Activated naive CD4-positive, alpha-beta T cell treated with anti-CD3 and anti-CD28 coated beads, Interleukin-2, amount 50 U/mL, for 72 hours (primary cell): Measurements from ENCODE around the gene SLC45A1. TPM values are rescaled to one million over a fixed set of nuclear protein-coding genes. Genes with fewer than 3 reads are reported as not detected.

ENCODE experiments used
- ATAC-seq, 2 donors: fragments of 150-1000 bp; cut with Tn5 transposase; 2 replicates each; pipeline ENCODE4 v1.10.0; 2021; ENCODE audit warnings: mild to moderate bottlenecking in 2 of 2, moderate library complexity in 2 of 2
- DNase-seq, 2 donors: peaks; one replicate each; pipeline ENCODE4 v3.0.0; 2021 to 2022; ENCODE audit warnings: low spot score in 2 of 2
- H3K27ac Mint-ChIP-seq, 2 donors: one replicate each; pipeline ENCODE4 v1.8.0; 2022; ENCODE audit warnings: mild to moderate bottlenecking in 2 of 2, mixed read lengths in 2 of 2
- H3K36me3 Mint-ChIP-seq, 2 donors: one replicate each; pipeline ENCODE4 v1.8.0; 2022; ENCODE audit warnings: mixed read lengths in 2 of 2
- H3K9me3 Mint-ChIP-seq, 2 donors: one replicate each; pipeline ENCODE4 v1.8.0; 2022; ENCODE audit warnings: mixed read lengths in 2 of 2
- total RNA-seq, 2 donors: library from RNA; stranded (reverse); gene quantifications; one replicate each; pipeline ENCODE4 v1.2.3, GENCODE V29; 2022

SLC45A1 gene
- total RNA-seq, 2 donors from 2014 or later, result 0.20 to 0.43 TPM

GRCh38 chr1:8302081-8302956 lies 15.6 kb upstream of the SLC45A1 start:
- H3K27ac Mint-ChIP-seq, result no peak overlapping the region
- DNase-seq, result no peak
- no peaks in the 10 kb centered on the region for H3K36me3 Mint-ChIP-seq
- ATAC-seq, result no peak
- H3K9me3 Mint-ChIP-seq, result no peaks in the 10 kb centered on the region

GRCh38 chr1:8303141-8303540 lies 14.8 kb upstream of the SLC45A1 start:
- H3K27ac Mint-ChIP-seq, result no peak overlapping the region
- no peaks in the 10 kb centered on the region for H3K9me3 Mint-ChIP-seq
- ATAC-seq (no peak), DNase-seq (no peak)
- H3K36me3 Mint-ChIP-seq, result no peaks in the 10 kb centered on the region

- Mint-ChIP-seq H3K27ac (no peak overlapping the region), H3K9me3 (no peaks in the 10 kb centered on the region), H3K36me3 (no peaks in the 10 kb centered on the region)
- DNase-seq (no peak), ATAC-seq (no peak)
These were observed 14.0 kb upstream of the SLC45A1 start for GRCh38 chr1:8303876-8304275.

GRCh38 chr1:8307628-8308027 lies 10.3 kb upstream of the SLC45A1 start:
- ATAC-seq (no peak), DNase-seq (no peak)
- H3K36me3 Mint-ChIP-seq, result no peaks in the 10 kb centered on the region
- H3K9me3 Mint-ChIP-seq, result no peaks in the 10 kb centered on the region
- no peak overlapping the region for H3K27ac Mint-ChIP-seq

DNA sequence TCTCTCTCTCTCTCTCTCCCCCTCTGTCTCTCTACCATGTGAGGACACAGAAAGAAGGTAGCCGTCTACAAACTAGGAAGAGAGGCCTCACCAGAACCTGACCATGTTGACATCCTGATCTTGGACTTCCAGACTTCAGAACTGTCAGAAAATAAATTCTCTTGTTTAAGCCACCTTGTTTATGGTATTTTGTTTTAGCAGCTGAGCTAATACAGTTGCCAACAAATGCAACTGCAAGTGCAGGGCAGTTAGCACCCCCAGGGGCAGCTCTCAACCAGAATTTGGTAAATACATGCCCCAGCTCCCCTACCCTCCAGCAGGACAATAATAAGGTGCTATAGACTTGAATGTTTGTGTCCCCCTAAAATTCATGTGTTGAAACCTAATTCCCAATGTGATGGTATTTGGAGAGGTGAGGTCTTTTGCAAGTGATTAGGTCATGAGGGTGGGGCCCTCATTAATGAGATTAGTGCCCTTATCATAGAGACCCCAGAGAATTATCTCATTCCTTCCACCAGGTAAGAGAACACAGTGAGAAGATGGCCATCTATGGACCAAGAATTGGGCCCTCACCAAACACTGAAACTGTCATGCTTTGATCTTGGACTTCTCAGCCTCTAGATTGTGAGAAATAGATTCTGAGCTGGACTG lies 6.7 kb upstream of the SLC45A1 start:
- H3K27ac Mint-ChIP-seq, result no peak overlapping the region
- no peaks in the 10 kb centered on the region for H3K9me3 Mint-ChIP-seq
- DNase-seq, result no peak
- H3K36me3 Mint-ChIP-seq, result no peaks in the 10 kb centered on the region
- ATAC-seq, result no peak

- no peaks in the 10 kb centered on the region for H3K36me3 Mint-ChIP-seq
- no peaks in the 10 kb centered on the region for H3K9me3 Mint-ChIP-seq
- no peak for ATAC-seq
These were observed 5.4 kb upstream of the SLC45A1 start for GRCh38 chr1:8312235-8313218.

DNA sequence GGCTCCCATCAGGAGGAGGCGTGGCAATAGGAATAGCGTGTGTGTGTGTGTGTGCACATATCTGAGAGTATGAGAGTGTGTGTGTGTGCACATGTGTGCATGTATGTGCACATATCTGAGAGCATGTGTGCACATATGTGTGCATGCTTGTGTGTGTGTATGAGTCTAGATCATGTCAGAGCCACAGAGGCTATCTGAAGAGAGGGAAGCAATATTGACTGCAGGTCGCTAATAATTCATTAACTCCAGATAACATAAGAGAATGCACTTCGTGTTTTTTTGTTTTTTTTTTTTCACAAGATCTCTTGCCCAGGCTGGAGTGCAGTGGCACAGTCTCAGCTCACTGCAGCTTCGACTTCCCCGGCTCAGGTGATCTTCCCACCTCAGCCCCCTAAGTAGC lies 4.7 kb upstream of the SLC45A1 start:
- Mint-ChIP-seq H3K9me3 (no peaks in the 10 kb centered on the region), H3K36me3 (no peaks in the 10 kb centered on the region), H3K27ac (no peak overlapping the region)
- ATAC-seq, result no peak
- no peak for DNase-seq

More at GRCh38 chr1:8312235-8313218, 5.4 kb upstream of the SLC45A1 start:
- DNase-seq, result no peak
- H3K27ac Mint-ChIP-seq, result no peak overlapping the region

GRCh38 chr1:8314346-8315280 lies 3.3 kb upstream of the SLC45A1 start:
- DNase-seq, result peak in 1 of 2 donors; percentile 51
- Mint-ChIP-seq H3K27ac (no peak overlapping the region), H3K9me3 (no peaks in the 10 kb centered on the region), H3K36me3 (no peaks in the 10 kb centered on the region)
- peak; percentile 35 to 63 for ATAC-seq

- no peak overlapping the region for H3K27ac Mint-ChIP-seq
- DNase-seq (no peak), ATAC-seq (no peak)
- H3K9me3 Mint-ChIP-seq, result no peaks in the 10 kb centered on the region
- no peaks in the 10 kb centered on the region for H3K36me3 Mint-ChIP-seq
These were observed 2.1 kb upstream of the SLC45A1 start for GRCh38 chr1:8315573-8316475.

- Mint-ChIP-seq H3K36me3 (no peaks in the 10 kb centered on the region), H3K9me3 (peaks cover 0 to 5% of the 10 kb centered on the region in 2 donors), H3K27ac (no peak overlapping the region)
- DNase-seq (no peak), ATAC-seq (peak in 1 of 2 donors; percentile 10)
These were observed 522 bp downstream of the SLC45A1 start for GRCh38 chr1:8318436-8318835.

- Mint-ChIP-seq H3K27ac (no peak overlapping the region), H3K36me3 (no peaks in the 10 kb centered on the region), H3K9me3 (peaks cover 0 to 5% of the 10 kb centered on the region in 2 donors)
- no peak for ATAC-seq
- no peak for DNase-seq
These were observed 3.7 kb downstream of the SLC45A1 start for GRCh38 chr1:8321612-8322011.

- Mint-ChIP-seq H3K27ac (no peak overlapping the region), H3K9me3 (peaks cover 0 to 5% of the 10 kb centered on the region in 2 donors), H3K36me3 (no peaks in the 10 kb centered on the region)
- ATAC-seq (no peak), DNase-seq (no peak)
These were observed 5.8 kb downstream of the SLC45A1 start for GRCh38 chr1:8323706-8324105.

- Mint-ChIP-seq H3K9me3 (peaks cover 0 to 5% of the 10 kb centered on the region in 2 donors), H3K36me3 (no peaks in the 10 kb centered on the region), H3K27ac (no peak overlapping the region)
- DNase-seq (no peak), ATAC-seq (no peak)
These were observed 6.4 kb downstream of the SLC45A1 start for GRCh38 chr1:8324176-8324810.

DNA sequence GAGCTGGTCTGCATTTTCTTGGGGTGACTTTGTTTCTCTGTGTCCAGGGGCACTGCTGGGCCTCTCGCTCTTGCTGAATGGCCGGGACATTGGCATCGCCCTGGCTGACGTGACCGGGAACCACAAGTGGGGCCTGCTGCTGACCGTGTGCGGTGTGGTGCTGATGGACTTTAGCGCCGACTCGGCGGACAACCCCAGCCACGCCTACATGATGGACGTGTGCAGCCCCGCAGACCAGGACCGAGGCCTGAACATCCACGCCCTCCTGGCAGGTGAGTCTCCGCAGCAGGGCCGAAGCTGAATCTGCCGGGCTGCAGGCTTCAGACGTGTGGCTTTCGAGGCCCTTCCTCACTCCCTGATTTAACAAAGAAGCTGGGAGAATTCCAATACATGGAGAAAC lies 7.9 kb downstream of the SLC45A1 start:
- no peak overlapping the region for H3K27ac Mint-ChIP-seq
- H3K36me3 Mint-ChIP-seq, result no peaks in the 10 kb centered on the region
- no peak for ATAC-seq
- peaks cover 0 to 5% of the 10 kb centered on the region in 2 donors for H3K9me3 Mint-ChIP-seq
- DNase-seq, result no peak
